NT2/D1 (cell line): ENCODE results near the gene FBLN2.

ENCODE experiments used
- YY1 ChIP-seq: IDR thresholded peaks from 2 replicates; pipeline ENCODE4 v1.6.1; 2011; ENCODE audit not compliant: insufficient read length, insufficient read depth
- ZNF274 ChIP-seq: IDR thresholded peaks from 2 replicates; pipeline ENCODE4 v1.6.1; 2011; ENCODE audit warnings: mild to moderate bottlenecking, low read depth, low read length

DNA sequence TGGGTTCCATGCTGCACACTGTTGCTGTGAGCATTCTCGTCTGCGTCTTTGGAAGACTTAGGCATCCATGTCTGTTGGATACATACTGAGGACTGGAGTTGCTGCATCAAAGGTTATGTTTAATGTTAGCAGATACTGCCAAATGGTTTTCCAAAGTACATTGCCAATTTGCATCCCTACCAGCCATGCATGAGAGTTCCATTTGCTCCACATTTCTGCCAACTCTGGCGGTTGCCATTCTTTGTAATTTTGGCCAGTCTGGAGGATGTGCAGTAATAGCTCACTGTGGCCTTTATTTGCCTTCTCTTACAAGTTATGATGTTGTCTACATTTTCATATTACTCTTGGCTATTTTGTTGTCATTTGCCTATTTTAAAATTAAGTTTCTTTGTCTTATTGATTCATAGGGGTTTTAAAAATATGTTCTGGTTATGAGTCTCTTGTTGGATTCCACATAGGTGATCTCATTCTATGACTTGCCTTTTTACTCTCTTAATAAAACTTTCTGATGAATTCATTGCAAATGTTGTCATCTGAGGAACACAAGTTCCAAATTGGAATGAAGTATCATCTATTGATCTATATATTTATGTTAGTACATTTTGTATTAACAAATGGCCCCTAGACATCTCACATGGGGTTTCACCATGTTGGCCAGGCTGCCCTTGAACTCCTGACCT lies 42.1 kb downstream of the FBLN2 start:
- no peak for TF ChIP-seq YY1
- TF ChIP-seq ZNF274: no peak
